Spleen (tissue), 11 donors: Measurements from ENCODE around the gene STRIP2. TPM values are rescaled to one million over a fixed set of nuclear protein-coding genes. Genes with fewer than 3 reads are reported as not detected.

ENCODE experiments used
- DNase-seq: peaks from one replicate; pipeline ENCODE4 v3.0.0-alpha.2; 2020
- H3K27ac ChIP-seq, 8 donors: fragments of 200-600 bp; sonication (generic) in 7 of 8; 1 replicate in 4 of 8; 2 replicates in 4 of 8; pipeline versions ENCODE4 v1.5.0 to v1.8.0; 2016 to 2021; ENCODE audit warnings: inconsistent platforms in 4 of 8, mild to moderate bottlenecking in 4 of 8, moderate library complexity in 1 of 8
- H3K27me3 ChIP-seq, 7 donors: fragments of 200-600 bp; sonication (generic) in 6 of 7; replicated peaks in 1 of 7; 1 replicate in 4 of 7; 2 replicates in 3 of 7; pipeline versions ENCODE4 v1.5.0 to v1.8.0; 2016 to 2021; ENCODE audit warnings: inconsistent platforms in 3 of 7, mild to moderate bottlenecking in 1 of 7
- H3K36me3 ChIP-seq, 6 donors: fragments of 200-600 bp; sonication (generic) in 5 of 6; 1 replicate in 4 of 6; 2 replicates in 2 of 6; pipeline versions ENCODE4 v1.5.0 to v1.8.0; 2016 to 2021; ENCODE audit warnings: inconsistent platforms in 2 of 6
- H3K4me1 ChIP-seq, 6 donors: fragments of 200-600 bp; sonication (generic) in 5 of 6; 1 replicate in 3 of 6; 2 replicates in 3 of 6; pipeline versions ENCODE4 v1.5.0 to v1.8.0; 2016 to 2021; ENCODE audit warnings: inconsistent platforms in 3 of 6
- H3K4me3 ChIP-seq, 8 donors: fragments of 200-600 bp; sonication (generic) in 7 of 8; 1 replicate in 4 of 8; 2 replicates in 4 of 8; pipeline versions ENCODE4 v1.5.0 to v1.8.0; 2016 to 2021; ENCODE audit warnings: inconsistent platforms in 4 of 8, mild to moderate bottlenecking in 4 of 8, moderate library complexity in 2 of 8
- H3K9me3 ChIP-seq, 8 donors: fragments of 200-600 bp; sonication (generic) in 7 of 8; 1 replicate in 4 of 8; 2 replicates in 4 of 8; pipeline versions ENCODE4 v1.5.0 to v1.8.0; 2016 to 2021; ENCODE audit warnings: inconsistent platforms in 4 of 8
- POLR2A ChIP-seq, 3 donors: fragments of 450-650 bp; IDR thresholded peaks; one replicate each; pipeline ENCODE4 v1.5.1; 2017; ENCODE audit warnings: antibody characterized with exemption in 3 of 3, mild to moderate bottlenecking in 1 of 3
- POLR2AphosphoS5 ChIP-seq, 3 donors: sonication (generic); formaldehyde crosslinking; IDR thresholded peaks; one replicate each; pipeline ENCODE4 v1.5.1; 2017; ENCODE audit warnings: antibody characterized with exemption in 3 of 3
- WGBS, 5 donors: extraction: QIAGEN DNeasy Blood & Tissue Kit in 3 of 5; methylation state at CpG; one replicate each; pipeline versions ENCODE4 v1.1.5 to v1.1.7; 2013 to 2018; 5-methylcytosine and 5-hydroxymethylcytosine counted together
- intact Hi-C: fragments of 100-400 bp; cut with DNase I; formaldehyde crosslinking; loops from one replicate; pipeline ENCODE4 v1.15.0; 2023; ENCODE audit warnings: low total_unique reads
- polyA plus RNA-seq, 3 donors: library from polyadenylated mRNA; stranded (reverse); fragments of 200-250 nt; gene quantifications; one replicate each; pipeline ENCODE4 v1.2.1, GENCODE V29; 2013
- total RNA-seq, 7 donors: library from RNA; depleted of rRNA in 3 of 7; stranded (reverse); fragments of >200 nt in 3 of 7; fragmentation: NEBNext Ultra II Directional in 4 of 7; extraction: Animal tissue kit (Norgen Biotek cat#: 25700) in 4 of 7; gene quantifications; one replicate each; pipeline versions ENCODE4 v1.1.0 to v1.2.1, GENCODE V29; 2016 to 2021
- TF ChIP-seq, protein P1 (sequence below), 11 experiments: fragments of 200-600 bp in 7 of 11; fragments of 450-650 bp in 4 of 11; sonication (generic) in 4 of 11; IDR thresholded peaks in 8 of 11; conservative IDR thresholded peaks in 3 of 11; 1 replicate in 7 of 11; 2 replicates in 4 of 11; pipeline versions ENCODE4 v1.4.0 to v1.8.0; 2016 to 2021; ENCODE audit warnings: antibody characterized with exemption in 11 of 11, inconsistent platforms in 4 of 11, mild to moderate bottlenecking in 1 of 11
- donor health status: healthy with polysubstance abuse.
- donor health status: DM: no; HTN: no; CAD: no; lungs with moderate emphysema.
- donor health status: DM: no; HTN: no; CAD: no.
- donor health status: Bipolar disorder and iron deficiency.
- donor health status: healthy.
- donor health status: DM: no; HTN: no; CAD: no.
- donor health status: DM: yes; HTN: yes; CAD: no.

Gene STRIP2
- total and polyA plus RNA-seq, 10 donors: 0.60 to 2.2 (median 1.3) TPM

- Histone ChIP-seq H3K27ac (no peak overlapping the region), H3K36me3 (peaks cover 0 to 56% (median 13%) of the 10 kb centered on the region in 6 donors), H3K4me3 (no peak overlapping the region), H3K4me1 (no peaks in the 10 kb centered on the region), H3K9me3 (no peaks in the 10 kb centered on the region), H3K27me3 (peaks cover 0 to 7% (median 0%) of the 10 kb centered on the region in 7 donors)
- TF ChIP-seq POLR2A (IDR thresholded peaks at IDR 0.05) (no peak), POLR2AphosphoS5 (IDR thresholded peaks at IDR 0.05) (no peak)
- TF ChIP-seq, protein P1, sequence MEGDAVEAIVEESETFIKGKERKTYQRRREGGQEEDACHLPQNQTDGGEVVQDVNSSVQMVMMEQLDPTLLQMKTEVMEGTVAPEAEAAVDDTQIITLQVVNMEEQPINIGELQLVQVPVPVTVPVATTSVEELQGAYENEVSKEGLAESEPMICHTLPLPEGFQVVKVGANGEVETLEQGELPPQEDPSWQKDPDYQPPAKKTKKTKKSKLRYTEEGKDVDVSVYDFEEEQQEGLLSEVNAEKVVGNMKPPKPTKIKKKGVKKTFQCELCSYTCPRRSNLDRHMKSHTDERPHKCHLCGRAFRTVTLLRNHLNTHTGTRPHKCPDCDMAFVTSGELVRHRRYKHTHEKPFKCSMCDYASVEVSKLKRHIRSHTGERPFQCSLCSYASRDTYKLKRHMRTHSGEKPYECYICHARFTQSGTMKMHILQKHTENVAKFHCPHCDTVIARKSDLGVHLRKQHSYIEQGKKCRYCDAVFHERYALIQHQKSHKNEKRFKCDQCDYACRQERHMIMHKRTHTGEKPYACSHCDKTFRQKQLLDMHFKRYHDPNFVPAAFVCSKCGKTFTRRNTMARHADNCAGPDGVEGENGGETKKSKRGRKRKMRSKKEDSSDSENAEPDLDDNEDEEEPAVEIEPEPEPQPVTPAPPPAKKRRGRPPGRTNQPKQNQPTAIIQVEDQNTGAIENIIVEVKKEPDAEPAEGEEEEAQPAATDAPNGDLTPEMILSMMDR (IDR thresholded peaks at IDR 0.05 in 8 of 11, conservative IDR thresholded peaks at IDR 0.05 in 3 of 11): no peak
- intact Hi-C loops: no loop called here
- DNase-seq: no peak
- 28 to 47% (median 30%) methylated on average over 2 of the region's 2 CpGs for WGBS, 5 donors
Measured at GRCh38 chr7:129427526-129428045, 6.6 kb upstream of the STRIP2 start.

DNA sequence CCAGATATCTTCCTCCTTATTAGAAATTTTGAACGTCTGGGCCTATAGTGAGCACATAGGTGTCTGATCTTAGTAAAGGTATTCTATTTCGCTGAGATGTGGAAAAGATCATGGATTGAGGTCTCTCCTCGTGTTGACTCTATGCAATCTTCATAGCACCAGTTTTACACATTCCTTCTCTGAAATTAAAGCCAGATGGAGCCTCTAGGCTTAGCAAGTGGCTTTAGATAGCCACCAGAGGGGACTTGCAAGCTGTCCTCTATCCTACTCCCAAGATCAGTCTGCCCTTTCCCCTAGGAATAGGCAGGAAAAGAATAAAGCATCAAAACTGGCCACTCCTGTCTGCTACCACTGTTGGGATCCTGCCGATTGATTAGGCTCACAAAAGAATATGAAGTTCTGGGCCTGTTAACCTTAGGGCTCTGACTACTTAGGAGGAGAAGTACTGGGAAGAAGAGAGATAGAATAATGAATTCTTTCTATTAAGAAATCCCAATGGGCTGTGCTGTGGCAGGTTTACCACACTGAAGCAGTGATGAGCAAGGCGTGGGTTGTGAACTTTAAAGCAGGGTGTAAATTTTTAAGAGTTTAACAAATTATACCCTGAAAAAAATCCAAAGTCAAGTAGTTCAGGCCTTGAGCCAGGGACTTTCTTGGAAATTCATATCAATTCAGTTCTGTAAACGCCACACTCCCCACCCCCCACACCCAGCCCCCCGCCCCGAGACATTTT is 2.2 kb upstream of the STRIP2 start:
- Histone ChIP-seq H3K27ac (no peak overlapping the region), H3K27me3 (peaks cover 0 to 45% (median 13%) of the 10 kb centered on the region in 7 donors), H3K9me3 (no peaks in the 10 kb centered on the region), H3K4me3 (no peak overlapping the region), H3K4me1 (peaks cover 6 to 24% (median 18%) of the 10 kb centered on the region in 6 donors), H3K36me3 (peaks cover 0 to 13% (median 3%) of the 10 kb centered on the region in 6 donors)
- intact Hi-C loops: no loop called here
- TF ChIP-seq, protein P1 (IDR thresholded peaks at IDR 0.05 in 8 of 11, conservative IDR thresholded peaks at IDR 0.05 in 3 of 11): no peak
- no peak for TF ChIP-seq POLR2AphosphoS5 (IDR thresholded peaks at IDR 0.05)
- TF ChIP-seq POLR2A (IDR thresholded peaks at IDR 0.05): no peak
- DNase-seq: no peak
- 80 to 89% (median 84%) methylated on average over 8 of the region's 8 CpGs for WGBS, 5 donors

DNA sequence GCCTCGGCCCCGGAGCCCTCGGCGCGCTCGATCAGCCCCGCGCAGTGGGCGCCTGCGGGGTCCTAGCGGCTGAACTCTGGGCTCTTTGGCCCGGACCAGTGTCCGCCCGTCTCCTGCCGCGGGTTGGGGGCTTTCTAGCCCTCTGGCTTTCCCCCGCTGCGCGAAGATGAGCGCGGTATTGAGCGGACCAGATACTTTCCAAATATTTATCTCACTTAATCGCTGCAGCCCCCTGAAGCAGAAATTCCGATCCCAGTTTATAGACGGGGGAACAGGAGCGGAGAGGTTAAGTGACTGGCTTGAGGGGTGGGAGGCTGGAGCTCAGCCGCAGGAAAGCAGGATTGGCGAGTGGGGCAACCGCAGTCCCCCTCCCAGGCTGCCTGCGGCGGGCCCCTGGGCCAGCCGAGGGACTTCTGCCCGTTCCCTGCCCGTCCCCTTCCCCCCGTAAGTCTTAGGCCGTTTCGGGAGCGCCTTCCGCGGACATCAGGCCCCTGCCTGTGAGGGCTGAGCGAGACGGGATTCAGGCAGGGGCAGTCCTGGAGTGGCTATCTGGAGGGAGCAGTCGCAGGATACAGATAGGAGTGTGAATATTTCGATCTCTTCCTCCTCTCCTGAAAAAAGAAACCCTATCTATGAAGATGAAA is 565 bp downstream of the STRIP2 start:
- Histone ChIP-seq H3K27ac (peak overlapping the region in 4 of 8 donors; percentile 41 to 63 (median 51)), H3K4me3 (peak overlapping the region; percentile 66 to 87 (median 82)), H3K36me3 (no peaks in the 10 kb centered on the region), H3K27me3 (peaks cover 0 to 45% (median 13%) of the 10 kb centered on the region in 7 donors), H3K9me3 (no peaks in the 10 kb centered on the region), H3K4me1 (peaks cover 6 to 24% (median 18%) of the 10 kb centered on the region in 6 donors)
- WGBS, 5 donors: 1 to 3% (median 2%) methylated on average over 31 to 44 of the region's 44 CpGs
- TF ChIP-seq POLR2AphosphoS5 (IDR thresholded peaks at IDR 0.05) (no peak), POLR2A (IDR thresholded peaks at IDR 0.05) (no peak)
- TF ChIP-seq, protein P1 (IDR thresholded peaks at IDR 0.05 in 8 of 11, conservative IDR thresholded peaks at IDR 0.05 in 3 of 11): no peak
- intact Hi-C loops: no loop called here
- peak; percentile 79 for DNase-seq

- H3K27ac ChIP-seq: no peak overlapping the region
- no peaks in the 10 kb centered on the region for H3K36me3 ChIP-seq
- no peak for TF ChIP-seq POLR2AphosphoS5 (IDR thresholded peaks at IDR 0.05)
- no peak for TF ChIP-seq POLR2A (IDR thresholded peaks at IDR 0.05)
- TF ChIP-seq, protein P1 (IDR thresholded peaks at IDR 0.05 in 8 of 11, conservative IDR thresholded peaks at IDR 0.05 in 3 of 11): no peak
- H3K27me3 ChIP-seq: peaks cover 0 to 45% (median 13%) of the 10 kb centered on the region in 7 donors
- H3K9me3 ChIP-seq: no peaks in the 10 kb centered on the region
- DNase-seq: no peak
- H3K4me3 ChIP-seq: peak overlapping the region in 3 of 8 donors; percentile 70 to 87 (median 80)
- WGBS, 5 donors: 84 to 99% (median 93%) methylated on average over 2 of the region's 2 CpGs
- intact Hi-C loops: no loop called here
- H3K4me1 ChIP-seq: peaks cover 6 to 24% (median 18%) of the 10 kb centered on the region in 6 donors
Measured at GRCh38 chr7:129435414-129435829, 1.2 kb downstream of the STRIP2 start.
